Right lung (tissue), 5 donors: ENCODE results near the gene UGT3A1. TPM values are rescaled to one million over a fixed set of nuclear protein-coding genes. Genes with fewer than 3 reads are reported as not detected.

Source experiments
- DNase-seq, 2 donors: peaks; one replicate each; pipeline ENCODE4 v3.0.0-alpha.2; 2013
- polyA plus RNA-seq, 5 donors: library from polyadenylated mRNA; unstranded; fragments of 120-200 nt; gene quantifications; one replicate each; pipeline versions ENCODE4 v1.2.1 to v1.2.3, GENCODE V29; 2013; ENCODE audit warnings: inconsistent platforms in 1 of 5, low replicate concordance in 1 of 5; ENCODE audit not compliant: insufficient read length in 5 of 5, insufficient read depth in 1 of 5

Gene UGT3A1
- polyA plus RNA-seq, 5 donors: 0.16 to 1.0 TPM; not detected in 3

GRCh38 chr5:35908814-35909213 is 82.4 kb downstream of the UGT3A1 start:
- DNase-seq: no peak

DNA sequence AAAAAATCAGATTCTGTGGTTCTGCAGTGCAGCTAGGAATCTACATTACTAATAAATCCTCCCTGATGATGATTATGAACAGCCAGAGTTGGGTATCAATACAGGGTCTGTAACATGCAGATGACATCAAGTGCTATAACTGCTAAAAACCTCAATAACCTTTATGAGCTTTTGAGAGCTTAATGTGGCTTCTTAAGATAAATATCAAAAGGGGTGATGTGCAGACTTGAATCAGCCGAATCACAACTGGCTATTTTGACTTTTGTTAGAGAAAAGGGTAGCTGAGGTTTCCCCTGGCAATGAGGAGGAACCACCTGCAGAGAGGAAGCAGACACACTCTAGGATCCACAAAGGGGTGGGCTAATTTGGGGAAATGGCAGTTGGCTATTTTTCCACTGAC is 83.0 kb downstream of the UGT3A1 start:
- DNase-seq: no peak

GRCh38 chr5:35904443-35905132 is 86.6 kb downstream of the UGT3A1 start:
- DNase-seq: no peak

DNA sequence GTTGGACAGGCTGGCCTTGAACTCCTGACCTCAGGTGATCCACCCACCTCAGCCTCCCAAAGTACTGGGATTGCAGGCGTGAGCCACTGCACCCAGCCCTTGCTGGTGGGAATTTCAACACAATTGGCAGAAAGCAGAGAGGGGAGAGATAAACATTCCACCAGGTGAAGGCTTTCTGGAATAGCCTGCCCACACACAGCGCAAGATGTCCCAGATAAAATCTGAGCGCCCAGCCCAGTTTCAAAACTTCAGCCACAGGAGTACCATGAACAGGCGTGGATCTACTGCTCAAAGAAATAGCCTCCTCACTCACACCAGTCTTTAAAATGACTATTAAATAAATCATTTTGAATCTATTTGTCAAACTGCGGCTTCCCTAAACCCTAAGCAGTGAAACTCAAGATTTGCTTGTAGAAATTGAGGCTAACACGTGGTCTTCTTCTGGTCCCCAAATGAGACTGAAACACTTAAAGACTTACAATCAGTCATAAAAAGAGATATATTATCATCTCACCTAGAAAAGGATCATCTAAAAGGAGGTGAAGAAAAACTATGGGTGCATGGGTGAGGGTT is 87.5 kb downstream of the UGT3A1 start:
- DNase-seq: no peak

DNA sequence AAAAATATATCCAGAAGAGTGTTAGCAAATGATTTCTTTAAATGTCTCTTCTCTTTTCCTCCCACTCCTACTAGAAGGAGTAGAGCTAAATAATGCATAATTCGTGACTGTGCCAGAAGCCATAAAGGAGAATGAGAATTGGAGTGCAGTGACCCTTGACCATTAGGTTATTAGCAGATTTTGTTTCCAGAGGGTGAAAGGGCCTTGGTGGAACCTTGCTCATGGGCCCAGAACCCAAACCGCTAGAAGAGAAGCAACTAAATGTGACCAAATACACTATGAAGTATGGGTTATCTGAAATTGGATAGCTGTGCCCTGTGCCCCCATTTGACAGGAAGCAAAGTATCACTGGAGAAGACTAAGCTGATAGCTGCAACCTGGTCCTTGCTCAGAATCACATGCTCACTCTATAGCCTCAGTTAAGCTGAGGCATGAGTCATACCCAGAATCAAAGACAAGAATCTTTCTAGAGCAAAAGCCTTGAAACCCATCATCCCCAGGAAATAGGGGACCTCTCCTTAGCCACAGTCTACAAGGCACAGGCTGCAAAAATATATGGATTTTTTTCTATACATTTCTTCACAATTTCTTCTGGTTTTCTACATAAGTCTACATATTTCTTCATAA is 89.0 kb downstream of the UGT3A1 start:
- no peak for DNase-seq

Other genes with a start within 250 kb of the UGT3A1 start
- gene IL7R, start 134.5 kb downstream of the UGT3A1 start, polyA plus RNA-seq: 10 to 100 TPM in 2 of 5 donors, 1 to 10 TPM in 3; 8.4 to 11.0 (median 8.9) TPM
- 10 to 100 TPM in 2 of 5 donors, 1 to 10 TPM in 3; 3.3 to 12.1 (median 9.1) TPM for gene CAPSL, start 52.8 kb downstream of the UGT3A1 start, polyA plus RNA-seq
- gene UGT3A2, start 75.5 kb upstream of the UGT3A1 start, polyA plus RNA-seq: under 1 TPM; 0.06 to 0.13 (median 0.09) TPM
- gene LMBRD2, start 160.5 kb upstream of the UGT3A1 start, polyA plus RNA-seq: 10 to 100 TPM in 4 of 5 donors, 1 to 10 TPM in 1; 7.6 to 11.9 (median 11.9) TPM
- gene SKP2, start 160.7 kb upstream of the UGT3A1 start, polyA plus RNA-seq: 10 to 100 TPM; 39.7 to 63.6 (median 52.2) TPM